DMS114 treated with DMSO at 0.1 percent for 48 hours (cell line): ENCODE data around the gene ANXA2R.
A peak's percentile ranks its signal among the peaks of the same experiment; 100 is the strongest.
"Not testable (repeated sequence)": the region's sequence is repeated elsewhere in the genome, so short reads cannot be mapped to it uniquely, and the experiment has no call there.

Source experiments
- DNase-seq: peaks from one replicate; lab custom pipeline; 2025; ENCODE audit not compliant: unreplicated experiment; lab: John Stamatoyannopoulos, UW

The ANXA2R gene, protein sequence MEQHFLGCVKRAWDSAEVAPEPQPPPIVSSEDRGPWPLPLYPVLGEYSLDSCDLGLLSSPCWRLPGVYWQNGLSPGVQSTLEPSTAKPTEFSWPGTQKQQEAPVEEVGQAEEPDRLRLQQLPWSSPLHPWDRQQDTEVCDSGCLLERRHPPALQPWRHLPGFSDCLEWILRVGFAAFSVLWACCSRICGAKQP

DNA sequence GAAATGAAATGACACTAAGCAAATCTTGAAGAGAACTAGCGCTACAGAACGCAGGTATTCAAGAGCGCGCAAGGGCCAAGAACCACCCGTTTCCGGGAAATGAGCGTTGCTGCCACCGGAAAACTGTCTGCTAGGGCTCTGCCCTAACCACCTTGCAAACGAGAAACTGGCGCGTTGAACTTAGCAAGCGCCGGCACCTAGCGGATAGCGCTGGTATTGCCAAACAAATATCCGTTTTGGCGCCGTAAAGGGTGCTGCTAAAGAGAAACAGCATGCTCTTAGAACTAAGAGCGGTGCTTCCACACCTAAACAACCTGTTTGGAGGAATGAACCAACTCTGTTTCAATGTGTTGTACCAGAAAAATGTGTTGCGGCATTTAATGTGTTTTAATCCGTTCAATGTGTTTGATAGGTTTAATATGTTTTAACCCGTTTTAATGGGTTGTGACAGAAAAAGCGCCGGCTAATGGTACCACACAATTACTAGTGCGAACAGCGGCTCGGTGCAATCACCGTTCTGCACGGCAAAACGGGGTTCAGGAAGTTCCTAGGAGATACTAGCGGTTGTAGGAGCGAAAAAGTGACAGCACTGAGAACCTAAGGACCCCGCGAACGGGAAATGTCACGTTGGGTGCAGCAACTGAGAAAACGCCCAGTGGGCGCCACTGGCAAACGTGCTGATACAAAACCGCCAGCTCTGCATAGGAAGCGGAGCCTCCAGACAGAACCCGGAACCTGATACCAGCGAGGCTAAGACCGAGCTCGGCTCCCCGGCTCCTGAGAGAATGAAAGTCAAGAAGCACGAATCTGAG is at the start of gene ANXA2R:
ANXA2R (minus strand) TSS at position 33 of the 812 bp plus-strand sequence. CDS start 273 bp downstream, outside the sequence.
- peak; percentile 80 for DNase-seq

DNA sequence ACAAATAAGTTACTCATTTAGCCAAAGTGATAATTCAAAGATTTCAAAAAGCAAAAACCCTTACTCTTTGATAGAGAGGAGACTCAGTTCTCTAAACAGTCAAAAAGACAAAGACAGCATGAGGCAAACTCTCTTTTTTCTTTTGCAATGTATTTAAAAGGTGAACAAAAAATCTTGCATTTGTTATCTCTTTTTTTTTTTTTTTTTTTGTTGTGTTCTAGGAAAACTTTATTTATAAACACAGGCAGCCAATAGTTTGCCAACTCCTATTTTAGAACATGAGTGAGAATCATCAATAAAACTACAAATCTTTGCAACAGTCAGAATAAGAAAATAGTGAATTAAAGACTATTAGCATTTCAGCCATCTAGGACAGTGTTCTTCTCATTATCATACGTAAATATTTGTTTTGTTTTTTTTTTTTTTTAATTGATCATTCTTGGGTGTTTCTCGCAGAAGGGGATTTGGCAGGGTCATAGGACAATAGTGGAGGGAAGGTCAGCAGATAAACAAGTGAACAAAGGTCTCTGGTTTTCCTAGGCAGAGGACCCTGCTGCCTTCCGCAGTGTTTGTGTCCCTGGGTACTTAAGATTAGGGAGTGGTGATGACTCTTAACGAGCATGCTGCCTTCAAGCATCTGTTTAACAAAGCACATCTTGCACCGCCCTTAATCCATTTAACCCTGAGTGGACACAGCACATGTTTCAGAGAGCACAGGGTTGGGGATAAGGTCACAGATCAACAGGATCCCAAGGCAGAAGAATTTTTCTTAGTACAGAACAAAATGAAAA is 46.2 kb upstream of the ANXA2R start:
- not testable (repeated sequence) for DNase-seq

- no peak for DNase-seq
These were observed 45.3 kb upstream of the ANXA2R start for GRCh38 chr5:43085453-43085852.

DNA sequence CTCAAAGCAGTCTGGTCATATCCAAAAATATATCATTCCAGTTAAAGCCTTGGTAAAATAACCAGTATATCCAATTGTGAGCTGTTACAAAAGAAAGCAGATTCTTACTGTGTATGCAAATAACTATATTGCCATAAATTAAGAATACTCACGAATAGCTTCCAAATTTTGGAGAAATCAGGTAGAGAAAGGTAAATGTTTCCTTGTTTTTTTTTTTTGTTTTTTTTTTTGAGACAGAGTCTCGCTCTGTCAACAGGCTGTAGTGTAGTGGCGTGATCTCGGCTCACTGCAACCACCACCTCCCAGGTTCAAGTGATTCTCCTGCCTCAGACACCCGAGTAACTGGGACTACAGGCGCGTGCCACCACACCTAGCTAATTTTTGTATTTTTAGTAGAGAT is 44.3 kb upstream of the ANXA2R start:
- DNase-seq: not testable (repeated sequence)

- DNase-seq: not testable (repeated sequence)
These were observed 41.2 kb upstream of the ANXA2R start for GRCh38 chr5:43081345-43081744.

DNA sequence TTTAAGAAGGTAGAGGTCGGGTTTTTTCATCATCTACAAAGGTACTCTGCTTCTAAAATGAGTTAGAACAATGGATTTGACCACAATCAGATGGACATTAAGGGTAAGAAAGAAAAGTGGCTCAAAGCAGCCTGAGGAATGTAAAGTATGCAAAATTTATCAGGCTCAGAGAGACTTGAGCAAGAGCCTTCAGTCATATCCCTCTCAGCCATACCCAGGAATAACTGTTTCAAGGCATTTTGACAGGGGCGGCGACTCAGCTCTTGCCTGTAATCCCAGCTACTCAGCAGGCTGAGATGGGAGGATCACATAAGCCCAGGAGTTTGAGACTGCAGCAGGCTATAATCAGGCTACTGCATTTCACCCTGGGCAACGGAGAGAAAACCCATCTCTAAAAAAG is 38.8 kb upstream of the ANXA2R start:
- DNase-seq: no peak

DNA sequence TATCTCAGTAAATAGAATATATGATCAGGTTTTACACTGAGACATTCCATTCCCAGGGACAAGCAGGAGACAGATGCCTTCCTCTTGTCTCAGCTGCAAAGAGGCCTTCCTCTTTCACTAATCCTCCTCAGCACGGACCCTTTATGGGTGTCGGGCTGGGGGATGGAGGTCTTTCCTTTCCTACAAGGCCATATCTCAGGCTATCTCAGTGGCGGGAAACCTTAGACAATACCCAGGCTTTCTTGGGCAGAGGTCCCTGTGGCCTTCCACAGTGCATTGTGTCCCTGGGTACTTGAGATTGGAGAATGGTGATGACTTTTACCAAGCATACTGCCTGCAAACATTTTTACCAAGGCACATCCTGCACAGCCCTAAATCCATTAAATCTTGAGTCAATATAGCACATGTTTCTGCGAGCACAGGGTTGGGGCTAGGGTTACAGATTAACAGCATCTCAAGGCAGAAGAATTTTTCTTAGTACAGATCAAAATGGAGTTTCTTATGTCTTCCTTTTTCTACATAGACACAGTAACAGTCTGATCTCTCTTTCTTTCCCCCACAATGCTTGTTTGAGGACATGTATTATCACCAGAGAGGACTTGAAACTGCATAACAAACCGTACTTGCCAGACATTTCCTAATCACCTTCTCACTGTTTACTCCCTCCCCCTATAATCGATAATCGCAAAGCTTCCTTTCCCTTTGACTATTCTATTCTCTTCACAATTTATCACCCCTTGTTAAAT is 37.5 kb upstream of the ANXA2R start:
- not testable (repeated sequence) for DNase-seq

DNA sequence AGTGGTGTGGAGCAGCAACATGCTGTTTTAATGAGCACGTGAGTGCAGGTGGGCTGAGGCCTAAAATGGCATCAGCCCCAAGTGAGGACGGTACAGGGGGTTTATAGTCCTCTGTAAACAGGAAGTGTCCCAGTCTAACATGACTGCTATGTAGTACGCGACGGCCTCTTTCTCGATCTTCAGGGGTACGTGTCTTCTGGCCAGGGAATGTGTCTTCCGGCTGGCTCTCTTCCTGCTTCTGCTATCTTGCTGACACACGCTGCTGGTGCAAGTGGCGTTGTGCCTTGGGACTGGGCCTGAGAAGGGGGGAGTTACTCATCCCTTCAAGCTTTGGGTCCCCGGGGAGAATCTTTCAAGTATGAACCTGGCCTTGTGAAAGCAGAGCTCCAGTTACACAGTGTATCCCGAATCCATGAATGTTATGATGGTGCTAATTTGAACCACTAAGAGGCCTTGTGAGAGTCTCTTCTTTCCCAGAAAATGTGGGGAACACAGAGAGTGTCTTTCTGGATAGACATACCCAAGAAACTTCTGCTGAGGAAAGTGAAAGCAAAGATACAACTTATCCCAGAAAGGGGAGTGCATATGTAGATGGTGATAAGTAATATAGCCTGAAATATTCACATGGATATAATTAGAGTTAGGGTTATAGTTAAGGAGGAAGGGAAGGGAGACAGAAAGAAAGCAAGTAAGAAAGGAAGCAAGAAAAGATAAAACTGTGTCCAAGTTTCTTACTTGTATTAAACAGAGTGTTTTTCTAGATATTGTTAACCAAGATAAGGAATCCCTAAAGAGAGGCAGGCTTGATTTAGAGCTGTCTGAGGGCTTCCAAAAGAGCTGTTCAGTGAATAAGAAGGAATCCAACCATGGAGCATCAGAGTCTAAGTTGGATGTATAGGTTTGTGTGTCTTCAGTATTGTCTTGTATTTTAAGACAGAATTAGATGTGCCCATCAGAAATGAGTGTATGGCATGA is 35.5 kb upstream of the ANXA2R start:
- DNase-seq: no peak

DNA sequence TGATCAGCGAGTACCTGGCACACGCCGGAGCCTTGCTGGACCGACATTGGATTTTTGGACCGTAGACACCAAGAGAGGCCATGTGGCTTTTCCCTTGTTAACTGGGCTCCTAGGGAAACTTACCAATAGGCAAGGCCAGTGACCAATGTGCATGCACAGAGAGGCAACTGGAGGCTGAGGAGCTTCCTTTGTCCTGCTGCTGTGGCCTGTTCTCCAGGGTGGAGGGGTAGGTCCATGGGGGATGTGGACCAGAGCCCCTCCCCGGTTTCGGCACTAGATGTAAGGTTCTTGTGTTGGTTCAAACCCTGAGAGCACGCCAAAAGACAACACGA is 34.8 kb upstream of the ANXA2R start:
- no peak for DNase-seq

GRCh38 chr5:43073597-43074546 is 33.8 kb upstream of the ANXA2R start:
- DNase-seq: peak; percentile 15

GRCh38 chr5:43069401-43069720 is 29.2 kb upstream of the ANXA2R start:
- not testable (repeated sequence) for DNase-seq

DNA sequence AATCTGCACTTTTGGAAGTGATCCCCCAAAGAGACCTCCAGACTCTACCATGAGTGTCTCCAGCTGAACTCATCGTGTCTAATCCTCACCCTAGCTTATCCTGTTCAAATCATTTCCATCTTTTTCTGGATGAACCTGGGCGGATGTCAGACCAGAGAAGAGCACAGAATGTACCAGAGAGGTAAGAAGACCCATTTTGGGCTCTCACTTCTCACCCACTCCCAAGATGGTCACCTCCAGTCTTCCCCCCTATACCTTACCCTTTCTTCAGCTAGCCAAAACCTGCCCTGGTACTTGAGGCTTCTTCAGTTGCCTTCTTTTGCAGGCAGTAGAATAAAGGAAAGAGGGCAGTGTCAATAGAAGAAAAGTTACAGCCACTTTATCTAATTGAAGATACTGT is 27.9 kb upstream of the ANXA2R start:
- no peak for DNase-seq

DNA sequence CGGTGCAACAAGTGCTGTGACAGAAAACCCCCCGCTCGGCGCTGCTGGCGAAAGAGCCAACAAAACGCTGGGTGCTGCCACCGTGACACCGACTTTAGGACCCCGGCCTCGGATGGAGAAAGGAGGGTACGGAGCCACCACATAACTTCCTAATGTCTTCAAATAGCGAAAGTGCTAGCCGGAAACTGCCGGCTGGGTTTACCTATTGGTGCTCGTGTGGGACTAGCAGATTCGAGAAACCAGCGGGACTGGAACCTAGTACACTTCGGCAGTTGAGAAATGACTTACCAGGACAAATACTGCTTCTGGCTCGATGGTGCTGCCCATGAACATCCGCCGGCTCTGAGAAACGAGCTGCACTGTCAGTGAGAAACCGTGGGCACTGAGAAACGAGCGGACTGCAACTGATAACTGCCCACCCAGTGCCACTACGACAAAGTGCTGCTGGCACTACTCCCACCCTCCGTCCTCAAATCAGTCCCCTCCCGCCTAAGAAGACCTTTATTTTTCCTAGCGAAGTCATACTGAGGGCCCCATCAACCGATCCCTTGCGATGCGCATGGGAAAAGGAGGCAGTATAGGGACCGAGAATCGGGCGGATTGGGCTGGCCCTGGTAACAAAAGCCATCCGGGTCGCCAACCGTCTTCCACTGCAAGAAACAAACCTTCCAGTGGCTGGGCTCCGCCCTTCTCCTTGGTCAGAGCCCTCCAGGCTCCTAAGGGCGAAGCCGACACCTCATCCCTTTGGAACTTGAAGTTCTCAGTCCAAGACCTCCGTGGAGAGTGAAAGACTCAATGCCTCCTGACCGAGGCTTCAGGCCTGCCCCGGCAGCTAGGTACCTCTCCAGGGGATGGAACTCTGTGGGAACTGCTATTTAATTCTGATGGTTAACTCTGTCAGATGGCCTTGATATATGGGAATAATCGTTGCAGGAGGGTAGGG is 27.0 kb upstream of the ANXA2R start:
- DNase-seq: peak; percentile 61

DNA sequence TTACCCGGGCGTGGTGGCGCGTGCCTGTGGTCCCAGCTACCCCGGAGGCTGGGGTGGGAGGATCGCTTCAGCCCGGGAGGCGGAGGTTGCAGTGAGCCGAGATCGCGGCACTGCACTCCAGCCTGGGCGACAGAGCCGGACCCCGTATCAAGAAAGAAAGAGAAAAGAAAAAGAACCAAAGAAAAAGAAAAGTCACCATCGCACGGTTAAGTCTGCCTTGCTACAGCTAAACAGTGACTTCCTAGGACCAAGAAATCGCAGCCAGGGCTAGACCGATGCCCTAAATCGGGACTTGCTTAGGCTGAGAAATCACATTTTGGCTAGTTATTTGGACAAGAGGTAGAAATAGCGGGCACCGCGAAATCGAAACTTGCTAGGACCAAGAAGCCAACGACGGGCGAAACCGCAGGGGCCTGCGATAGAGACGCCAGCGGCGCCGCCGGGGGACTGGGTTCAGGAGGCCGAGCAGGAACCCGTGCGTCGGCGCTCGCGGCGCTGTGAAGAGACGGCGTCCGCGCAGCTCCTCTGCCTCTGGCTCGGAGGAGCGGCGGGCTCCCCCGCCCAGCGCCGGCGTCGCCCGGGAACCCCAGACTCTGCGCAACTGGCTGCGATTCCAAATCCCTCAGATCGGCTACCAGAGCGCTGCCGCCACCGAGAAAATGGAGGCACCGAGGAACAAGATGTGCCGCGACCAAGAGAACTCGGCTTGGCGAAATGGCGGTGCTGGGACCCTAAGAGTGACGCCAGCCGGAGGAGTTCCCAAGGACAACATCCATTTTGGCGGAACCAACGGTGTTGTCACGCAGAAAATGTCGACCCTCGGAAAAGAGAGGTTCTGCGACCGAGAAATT is 26.1 kb upstream of the ANXA2R start:
- DNase-seq: no peak

DNA sequence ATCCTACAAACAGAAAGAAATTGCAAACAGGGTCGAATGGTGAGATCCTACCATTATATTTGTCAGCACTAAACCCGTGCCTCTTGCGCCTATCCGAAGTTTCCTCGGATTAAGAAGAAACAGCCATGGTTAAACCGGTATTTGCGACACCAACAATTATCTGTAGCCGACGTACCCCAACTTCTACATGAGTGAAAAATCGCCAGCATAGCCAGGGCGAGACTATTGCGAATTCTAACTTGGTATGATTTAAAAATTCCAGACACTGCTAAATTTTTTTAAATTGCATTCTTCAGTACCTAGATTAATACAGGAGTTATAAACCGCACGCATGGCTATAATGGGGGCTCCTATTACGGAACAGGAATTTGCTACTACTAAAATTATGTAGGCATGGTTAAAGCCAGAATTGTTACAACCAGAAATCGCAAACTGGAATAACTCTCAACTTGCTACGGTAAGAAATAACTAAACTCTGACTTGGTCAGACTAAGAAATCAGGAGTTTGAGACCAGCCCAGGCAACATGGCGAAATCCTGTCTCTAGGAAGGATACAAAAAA is 25.3 kb upstream of the ANXA2R start:
- peak; percentile 42 for DNase-seq

DNA sequence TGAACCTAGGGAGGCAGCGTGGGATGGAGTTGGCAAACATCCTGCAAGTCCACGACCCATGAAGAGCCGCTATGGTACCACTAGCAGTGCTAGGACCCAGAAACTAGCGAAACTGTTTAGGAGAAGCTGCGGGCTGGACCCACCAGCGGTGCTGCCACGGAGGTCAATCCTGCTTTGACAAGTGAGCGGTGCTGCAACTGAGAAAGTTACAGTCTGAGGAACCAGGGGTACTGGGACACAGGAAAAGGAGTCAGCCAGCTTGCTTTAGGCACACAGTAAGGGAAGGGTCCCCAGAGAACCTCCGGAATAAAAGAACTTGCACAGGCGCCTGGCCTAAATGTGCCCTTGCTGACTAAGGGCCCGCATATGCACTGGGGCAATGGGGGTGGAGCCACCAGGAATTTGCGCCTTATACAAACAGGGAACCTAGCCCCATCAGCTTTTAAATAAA is 23.6 kb upstream of the ANXA2R start:
- DNase-seq: peak; percentile 19
